HG02870 (cell line): ENCODE measurements around the gene PLEKHA4.
"Not testable (repeated sequence)": the region's sequence is repeated elsewhere in the genome, so short reads cannot be mapped to it uniquely, and the experiment has no call there.

ENCODE experiments used
- ATAC-seq: cut with Tn5 transposase; IDR thresholded peaks from one replicate; pipeline ENCODE4 v1.9.1; 2021; ENCODE audit warnings: mild to moderate bottlenecking, moderate library complexity; ENCODE audit not compliant: unreplicated experiment

Gene PLEKHA4

GRCh38 chr19:48867746-48868113 lies 687 bp downstream of the PLEKHA4 start:
- no peak for ATAC-seq

- ATAC-seq: no peak
Observed at GRCh38 chr19:48867123-48867745, 1.2 kb downstream of the PLEKHA4 start.

- ATAC-seq: no peak
Observed at GRCh38 chr19:48866692-48867091, 1.7 kb downstream of the PLEKHA4 start.

GRCh38 chr19:48862827-48863226 lies 5.6 kb downstream of the PLEKHA4 start:
- no peak for ATAC-seq

GRCh38 chr19:48861313-48861712 lies 7.1 kb downstream of the PLEKHA4 start:
- ATAC-seq: no peak

- no peak for ATAC-seq
Observed at GRCh38 chr19:48859711-48860572, 8.5 kb downstream of the PLEKHA4 start.

- no peak for ATAC-seq
Observed at GRCh38 chr19:48858984-48859710, 9.3 kb downstream of the PLEKHA4 start.

GRCh38 chr19:48856921-48857320 lies 11.5 kb downstream of the PLEKHA4 start:
- ATAC-seq: no peak

- ATAC-seq: no peak
Observed at GRCh38 chr19:48854103-48854502, 14.3 kb downstream of the PLEKHA4 start.

GRCh38 chr19:48853483-48853882 lies 14.9 kb downstream of the PLEKHA4 start:
- ATAC-seq: no peak

GRCh38 chr19:48852292-48852691 lies 16.1 kb downstream of the PLEKHA4 start:
- ATAC-seq: no peak

- not testable (repeated sequence) for ATAC-seq
Observed at GRCh38 chr19:48846659-48847058, 21.8 kb downstream of the PLEKHA4 start.

- ATAC-seq: no peak
Observed at GRCh38 chr19:48845384-48845783, 23.0 kb downstream of the PLEKHA4 start.

GRCh38 chr19:48844472-48844871 lies 23.9 kb downstream of the PLEKHA4 start:
- no peak for ATAC-seq

GRCh38 chr19:48842789-48843162 lies 25.6 kb downstream of the PLEKHA4 start:
- no peak for ATAC-seq

- no peak for ATAC-seq
Observed at GRCh38 chr19:48841571-48841970, 26.8 kb downstream of the PLEKHA4 start.

GRCh38 chr19:48841047-48841446 lies 27.4 kb downstream of the PLEKHA4 start:
- no peak for ATAC-seq

- ATAC-seq: no peak
Observed at GRCh38 chr19:48837687-48838086, 30.7 kb downstream of the PLEKHA4 start.

- no peak for ATAC-seq
Observed at GRCh38 chr19:48837051-48837524, 31.3 kb downstream of the PLEKHA4 start.

GRCh38 chr19:48836089-48837017 lies 32.1 kb downstream of the PLEKHA4 start, which contains the start of gene HSD17B14:
HSD17B14 (minus strand) TSS chr19:48836491; CDS start chr19:48836411, 80 bp downstream.
- no peak for ATAC-seq
